PC-9 (cell line): Measurements from ENCODE around the gene WASF1. TPM values are rescaled to one million over a fixed set of nuclear protein-coding genes. Genes with fewer than 3 reads are reported as not detected.

Experiments used
- BruUV-seq: library from RNA; stranded (reverse); fragments of 400-500 nt; replicated peaks from 2 replicates; lab custom pipeline; 2021; lab: Mats Ljungman, UMichigan
- CTCF ChIA-PET: fragments of 300-600 bp; sonication (Branson Sonifier 250); formaldehyde crosslinking; loops from one replicate; lab custom pipeline; 2022; ENCODE audit warnings: antibody characterized with exemption; lab: Charles Lee
- POLR2A ChIA-PET: fragments of 300-600 bp; sonication (Branson Sonifier 250); formaldehyde crosslinking; loops from one replicate; lab custom pipeline; 2022; ENCODE audit warnings: antibody characterized with exemption; ENCODE audit not compliant: unreplicated experiment; lab: Charles Lee
- DNase-seq, 2 experiments: peaks; one replicate each; pipeline versions ENCODE4 v3.0.0 to v3.0.0-alpha.2; 2015 to 2022; ENCODE audit warnings: mixed read lengths in 1 of 2
- H2AFZ ChIP-seq: fragments of 200-600 bp; sonication (generic); 2 replicates; pipeline ENCODE4 v1.8.1; 2017; ENCODE audit warnings: antibody characterized with exemption
- H3F3A ChIP-seq: fragments of 200-600 bp; sonication (generic); 2 replicates; pipeline ENCODE4 v1.8.1; 2017; ENCODE audit warnings: antibody characterized with exemption, mild to moderate bottlenecking, low read depth; ENCODE audit not compliant: insufficient read depth
- H3K27ac ChIP-seq: fragments of 200-600 bp; sonication (generic); 2 replicates; pipeline ENCODE4 v1.6.1; 2016; ENCODE audit warnings: mixed run types
- H3K27me3 ChIP-seq: fragments of 200-600 bp; sonication (generic); 2 replicates; pipeline ENCODE4 v1.6.1; 2016; ENCODE audit warnings: low read depth, mixed run types; ENCODE audit not compliant: insufficient read depth
- H3K36me3 ChIP-seq: fragments of 200-600 bp; sonication (generic); 2 replicates; pipeline ENCODE4 v1.6.1; 2016; ENCODE audit warnings: low read depth, mixed run types
- H3K4me1 ChIP-seq: fragments of 200-600 bp; sonication (generic); replicated peaks from 2 replicates; pipeline ENCODE4 v1.6.1; 2016; ENCODE audit warnings: mixed run types; ENCODE audit not compliant: insufficient read depth
- H3K4me2 ChIP-seq: fragments of 200-600 bp; sonication (generic); 2 replicates; pipeline ENCODE4 v1.6.1; 2017; ENCODE audit warnings: mixed run types
- H3K4me3 ChIP-seq: fragments of 200-600 bp; sonication (generic); 2 replicates; pipeline ENCODE4 v1.6.1; 2016; ENCODE audit warnings: mixed run types
- H3K79me2 ChIP-seq: fragments of 200-600 bp; sonication (generic); 2 replicates; pipeline ENCODE4 v1.6.1; 2017; ENCODE audit warnings: low read depth, mixed run types
- H3K9me2 ChIP-seq: fragments of 200-600 bp; sonication (generic); 2 replicates; pipeline ENCODE4 v1.8.1; 2017; ENCODE audit warnings: mild to moderate bottlenecking; ENCODE audit not compliant: insufficient read depth
- H3K9me3 ChIP-seq: fragments of 200-600 bp; sonication (generic); 2 replicates; pipeline ENCODE4 v1.8.1; 2016; ENCODE audit warnings: low read depth; ENCODE audit not compliant: insufficient read depth
- H4K20me1 ChIP-seq: fragments of 200-600 bp; sonication (generic); 2 replicates; pipeline ENCODE4 v1.8.1; 2017; ENCODE audit not compliant: insufficient read depth
- CTCF ChIP-seq: fragments of 200-600 bp; sonication (generic); conservative IDR thresholded peaks from 2 replicates; pipeline ENCODE4 v1.6.1; 2017; ENCODE audit warnings: mixed run types, antibody characterized with exemption, mild to moderate bottlenecking, moderate library complexity
- EZH2 ChIP-seq: fragments of 200-600 bp; sonication (generic); IDR thresholded peaks from 2 replicates; pipeline ENCODE4 v1.8.0; 2017; ENCODE audit warnings: antibody characterized with exemption, low read depth
- intact Hi-C: fragments of 100-400 bp; cut with micrococcal nuclease; formaldehyde crosslinking; loops from one replicate; pipeline ENCODE4 v1.10.0; 2022; ENCODE audit not compliant: unreplicated experiment
- total RNA-seq: library from RNA; stranded (reverse); gene quantifications from 2 replicates; pipeline ENCODE4 v1.2.3, GENCODE V29; 2021

WASF1 gene
- total RNA-seq, 1 experiment from 2014 or later = 17.0 TPM

- no peak for DNase-seq
- no TSS peak for BruUV-seq
Measured at GRCh38 chr6:110068592-110068967, 110.9 kb downstream of the WASF1 start.

GRCh38 chr6:110067837-110068591, 111.5 kb downstream of the WASF1 start:
- Histone ChIP-seq H3K27ac (no peak overlapping the region), H3F3A (no peaks in the 10 kb centered on the region), H3K79me2 (no peaks in the 10 kb centered on the region), H3K4me3 (no peak overlapping the region), H4K20me1 (no peaks in the 10 kb centered on the region), H3K9me3 (no peaks in the 10 kb centered on the region), H3K27me3 (no peaks in the 10 kb centered on the region), H3K4me1 (no peaks in the 10 kb centered on the region), H3K4me2 (no peak overlapping the region), H2AFZ (no peak overlapping the region), H3K36me3 (no peaks in the 10 kb centered on the region), H3K9me2 (0 out of 2 replicates have a peak, but pooled peaks cover 3% of the 10 kb centered on the region)
- ChIA-PET CTCF (no interaction called here), POLR2A (no interaction called here)
- DNase-seq = no peak
- no TSS peak for BruUV-seq
- intact Hi-C loops = no loop called here
- no peak for TF ChIP-seq CTCF
- TF ChIP-seq EZH2 = no peak

More at GRCh38 chr6:110068592-110068967, 110.9 kb downstream of the WASF1 start:
- H3K27ac ChIP-seq = no peak overlapping the region
- intact Hi-C loops = no loop called here
- H3K27me3 ChIP-seq = no peaks in the 10 kb centered on the region
- no peak for TF ChIP-seq CTCF
- no peak for TF ChIP-seq EZH2
- no peaks in the 10 kb centered on the region for H3K36me3 ChIP-seq
- no peaks in the 10 kb centered on the region for H3K9me3 ChIP-seq
- ChIA-PET CTCF (no interaction called here), POLR2A (no interaction called here)
- H3F3A ChIP-seq = no peaks in the 10 kb centered on the region
- H3K4me3 ChIP-seq = no peak overlapping the region
- no peaks in the 10 kb centered on the region for H3K79me2 ChIP-seq
- H3K4me1 ChIP-seq = no peaks in the 10 kb centered on the region
- no peak overlapping the region for H3K4me2 ChIP-seq
- no peaks in the 10 kb centered on the region for H4K20me1 ChIP-seq
- 0 out of 2 replicates have a peak, but pooled peaks cover 7% of the 10 kb centered on the region for H3K9me2 ChIP-seq
- no peak overlapping the region for H2AFZ ChIP-seq

- Histone ChIP-seq H4K20me1 (no peaks in the 10 kb centered on the region), H3K4me2 (no peak overlapping the region), H3K9me3 (no peaks in the 10 kb centered on the region), H3F3A (no peaks in the 10 kb centered on the region), H3K4me1 (no peaks in the 10 kb centered on the region), H3K9me2 (no peaks in the 10 kb centered on the region), H3K79me2 (no peaks in the 10 kb centered on the region), H3K4me3 (no peak overlapping the region), H3K36me3 (no peaks in the 10 kb centered on the region), H3K27me3 (peaks cover 17% of the 10 kb centered on the region; the same call in 1 of the 2 replicates), H2AFZ (no peak overlapping the region), H3K27ac (no peak overlapping the region)
- intact Hi-C loops = no loop called here
- no TSS peak for BruUV-seq
- TF ChIP-seq EZH2 (no peak), CTCF (no peak)
- CTCF ChIA-PET = no interaction called here
- POLR2A ChIA-PET = no interaction called here
- no peak for DNase-seq
Measured at GRCh38 chr6:110064744-110065524, 114.5 kb downstream of the WASF1 start.
